Stomach (tissue), 9 donors: ENCODE results near the gene IPO9. TPM values are rescaled to one million over a fixed set of nuclear protein-coding genes. Genes with fewer than 3 reads are reported as not detected.

Source experiments
- DNase-seq, 2 donors: peaks; one replicate each; pipeline versions ENCODE4 v3.0.0 to v3.0.0-alpha.2; 2013 to 2019
- H3K27ac ChIP-seq, 5 donors: fragments of 200-600 bp in 4 of 5; sonication (generic) in 4 of 5; one replicate each; pipeline ENCODE4 v1.5.1; 2013 to 2019; ENCODE audit warnings: mild to moderate bottlenecking in 1 of 5, moderate library complexity in 1 of 5
- H3K27me3 ChIP-seq, 3 donors: fragments of 200-600 bp; sonication (generic); one replicate each; pipeline ENCODE4 v1.5.1; 2017 to 2019; ENCODE audit warnings: mixed run types in 1 of 3
- H3K36me3 ChIP-seq, 4 donors: fragments of 200-600 bp; sonication (generic); 1 replicate in 3 of 4; 2 replicates in 1 of 4; pipeline ENCODE4 v1.5.1; 2016 to 2019
- H3K4me1 ChIP-seq, 4 donors: fragments of 200-600 bp; sonication (generic); one replicate each; pipeline ENCODE4 v1.5.1; 2016 to 2019
- H3K4me3 ChIP-seq, 4 donors: fragments of 200-600 bp; sonication (generic) in 3 of 4; one replicate each; pipeline ENCODE4 v1.5.1; 2016 to 2019; ENCODE audit warnings: mild to moderate bottlenecking in 1 of 4
- H3K9me3 ChIP-seq, 4 donors: fragments of 200-600 bp; sonication (generic); one replicate each; pipeline ENCODE4 v1.5.1; 2016 to 2019
- EP300 ChIP-seq: sonication (generic); formaldehyde crosslinking; IDR thresholded peaks from one replicate; pipeline ENCODE4 v1.6.1; 2017; ENCODE audit warnings: antibody characterized with exemption
- POLR2A ChIP-seq, 4 donors: fragments of 450-650 bp; IDR thresholded peaks; one replicate each; pipeline ENCODE4 v1.6.1; 2016; ENCODE audit warnings: antibody characterized with exemption in 4 of 4, control low read depth in 2 of 4, mild to moderate bottlenecking in 1 of 4, moderate library complexity in 1 of 4
- POLR2AphosphoS5 ChIP-seq, 3 donors: sonication (generic); formaldehyde crosslinking; IDR thresholded peaks; one replicate each; pipeline ENCODE4 v1.6.1; 2016; ENCODE audit warnings: antibody characterized with exemption in 3 of 3
- WGBS, 5 donors: extraction: QIAGEN DNeasy Blood & Tissue Kit in 3 of 5; methylation state at CpG; one replicate each; pipeline versions ENCODE4 v1.1.5 to v1.1.7; 2013 to 2018; 5-methylcytosine and 5-hydroxymethylcytosine counted together
- intact Hi-C: fragments of 100-400 bp; cut with DNase I; formaldehyde crosslinking; loops from one replicate; pipeline ENCODE4 v1.15.1; 2023; ENCODE audit warnings: low total_unique reads
- polyA plus RNA-seq, 3 donors: library from polyadenylated mRNA; stranded (reverse); fragments of 200-250 nt; gene quantifications; one replicate each; pipeline ENCODE4 v1.2.3, GENCODE V29; 2013
- total RNA-seq, 5 donors: library from RNA; depleted of rRNA; stranded (reverse); fragments of >200 nt; gene quantifications; one replicate each; pipeline versions ENCODE4 v1.1.0 to v1.2.3, GENCODE V29; 2014 to 2016
- TF ChIP-seq, protein P1 (sequence below), 7 experiments: fragments of 450-650 bp in 4 of 7; fragments of 200-600 bp in 3 of 7; sonication (generic) in 3 of 7; IDR thresholded peaks; one replicate each; pipeline ENCODE4 v1.5.1; 2016 to 2019; ENCODE audit warnings: antibody characterized with exemption in 7 of 7, control low read depth in 2 of 7, mild to moderate bottlenecking in 1 of 7
- donor health status: healthy with polysubstance abuse.
- donor health status: Bipolar disorder and iron deficiency.
- donor health status: healthy.

IPO9 gene
- total and polyA plus RNA-seq, 8 donors, result 5.2 to 27.9 (median 12.1) TPM

- H3K4me3 ChIP-seq, result no peak overlapping the region
- intact Hi-C loops, result loop anchor here (10.0 kb wide), 1 partner anchor 235 kb away; no protein-coding TSS in a partner anchor
- no peaks in the 10 kb centered on the region for H3K9me3 ChIP-seq
- peak overlapping the region; percentile 23 to 81 (median 75) for H3K27ac ChIP-seq
- TF ChIP-seq POLR2A (IDR thresholded peaks at IDR 0.05) (no peak), EP300 (no peak), POLR2AphosphoS5 (IDR thresholded peaks at IDR 0.05) (no peak)
- TF ChIP-seq, protein P1, sequence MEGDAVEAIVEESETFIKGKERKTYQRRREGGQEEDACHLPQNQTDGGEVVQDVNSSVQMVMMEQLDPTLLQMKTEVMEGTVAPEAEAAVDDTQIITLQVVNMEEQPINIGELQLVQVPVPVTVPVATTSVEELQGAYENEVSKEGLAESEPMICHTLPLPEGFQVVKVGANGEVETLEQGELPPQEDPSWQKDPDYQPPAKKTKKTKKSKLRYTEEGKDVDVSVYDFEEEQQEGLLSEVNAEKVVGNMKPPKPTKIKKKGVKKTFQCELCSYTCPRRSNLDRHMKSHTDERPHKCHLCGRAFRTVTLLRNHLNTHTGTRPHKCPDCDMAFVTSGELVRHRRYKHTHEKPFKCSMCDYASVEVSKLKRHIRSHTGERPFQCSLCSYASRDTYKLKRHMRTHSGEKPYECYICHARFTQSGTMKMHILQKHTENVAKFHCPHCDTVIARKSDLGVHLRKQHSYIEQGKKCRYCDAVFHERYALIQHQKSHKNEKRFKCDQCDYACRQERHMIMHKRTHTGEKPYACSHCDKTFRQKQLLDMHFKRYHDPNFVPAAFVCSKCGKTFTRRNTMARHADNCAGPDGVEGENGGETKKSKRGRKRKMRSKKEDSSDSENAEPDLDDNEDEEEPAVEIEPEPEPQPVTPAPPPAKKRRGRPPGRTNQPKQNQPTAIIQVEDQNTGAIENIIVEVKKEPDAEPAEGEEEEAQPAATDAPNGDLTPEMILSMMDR (IDR thresholded peaks at IDR 0.05), result no peak
- peaks cover 26 to 81% (median 71%) of the 10 kb centered on the region in 4 donors for H3K36me3 ChIP-seq
- WGBS, 5 donors, result 51 to 70% (median 68%) methylated on average over 2 of the region's 2 CpGs
- no peak for DNase-seq
- peaks cover 18 to 42% (median 34%) of the 10 kb centered on the region in 4 donors for H3K4me1 ChIP-seq
- H3K27me3 ChIP-seq, result no peaks in the 10 kb centered on the region
Measured at GRCh38 chr1:201790261-201790660, 38.7 kb upstream of the IPO9 start.

- peaks cover 18 to 42% (median 34%) of the 10 kb centered on the region in 4 donors for H3K4me1 ChIP-seq
- intact Hi-C loops, result loop anchor here (10.0 kb wide), 1 partner anchor 236 kb away; no protein-coding TSS in a partner anchor
- 45 to 59% (median 53%) methylated on average over 8 of the region's 8 CpGs for WGBS, 5 donors
- H3K27me3 ChIP-seq, result no peaks in the 10 kb centered on the region
- no peak overlapping the region for H3K4me3 ChIP-seq
- DNase-seq, result peak in 1 of 2 donors; percentile 62
- no peaks in the 10 kb centered on the region for H3K9me3 ChIP-seq
- peak overlapping the region; percentile 10 to 81 (median 75) for H3K27ac ChIP-seq
- TF ChIP-seq POLR2A (IDR thresholded peaks at IDR 0.05) (no peak), EP300 (no peak), POLR2AphosphoS5 (IDR thresholded peaks at IDR 0.05) (peak in 1 of 3 donors; percentile 18)
- TF ChIP-seq, protein P1 (IDR thresholded peaks at IDR 0.05), result no peak
- H3K36me3 ChIP-seq, result peaks cover 23 to 84% (median 74%) of the 10 kb centered on the region in 4 donors
Measured at GRCh38 chr1:201791051-201791778, 37.7 kb upstream of the IPO9 start.

- WGBS, 5 donors, result 19 to 32% (median 30%) methylated on average over 3 of the region's 3 CpGs
- no peak overlapping the region for H3K4me3 ChIP-seq
- DNase-seq, result peak in 1 of 2 donors; percentile 62
- H3K4me1 ChIP-seq, result peaks cover 18 to 42% (median 34%) of the 10 kb centered on the region in 4 donors
- peak in 1 of 3 donors; percentile 26 for TF ChIP-seq POLR2AphosphoS5 (IDR thresholded peaks at IDR 0.05)
- TF ChIP-seq EP300, result no peak
- TF ChIP-seq, protein P1 (IDR thresholded peaks at IDR 0.05), result no peak
- no peak for TF ChIP-seq POLR2A (IDR thresholded peaks at IDR 0.05)
- intact Hi-C loops, result loop anchor here (2.0 to 10.0 kb wide), 2 partner anchors 83 to 237 kb away; no protein-coding TSS in a partner anchor
- H3K36me3 ChIP-seq, result peaks cover 23 to 84% (median 74%) of the 10 kb centered on the region in 4 donors
- H3K27ac ChIP-seq, result peak overlapping the region in 4 of 5 donors; percentile 60 to 81 (median 76)
- H3K9me3 ChIP-seq, result no peaks in the 10 kb centered on the region
- no peaks in the 10 kb centered on the region for H3K27me3 ChIP-seq
Measured at GRCh38 chr1:201791779-201792173, 37.2 kb upstream of the IPO9 start.

- H3K4me3 ChIP-seq, result no peak overlapping the region
- H3K27me3 ChIP-seq, result no peaks in the 10 kb centered on the region
- H3K36me3 ChIP-seq, result peaks cover 23 to 84% (median 67%) of the 10 kb centered on the region in 4 donors
- TF ChIP-seq POLR2A (IDR thresholded peaks at IDR 0.05) (no peak), POLR2AphosphoS5 (IDR thresholded peaks at IDR 0.05) (peak in 1 of 3 donors; percentile 63), EP300 (no peak)
- TF ChIP-seq, protein P1 (IDR thresholded peaks at IDR 0.05), result peak in 5 of 7 experiments; percentile 89 to 100 (median 95)
- peak overlapping the region in 4 of 5 donors; percentile 60 to 81 (median 76) for H3K27ac ChIP-seq
- WGBS, 5 donors, result 53 to 62% (median 56%) methylated on average over 9 of the region's 9 CpGs
- H3K4me1 ChIP-seq, result peaks cover 18 to 42% (median 34%) of the 10 kb centered on the region in 4 donors
- peak; percentile 81 to 92 for DNase-seq
- H3K9me3 ChIP-seq, result no peaks in the 10 kb centered on the region
- intact Hi-C loops, result loop anchor here (2.0 to 10.0 kb wide), 2 partner anchors 84 to 238 kb away; no protein-coding TSS in a partner anchor
Measured at GRCh38 chr1:201792534-201793305, 36.2 kb upstream of the IPO9 start.
